Activated naive CD4-positive, alpha-beta T cell treated with anti-CD3 and anti-CD28 coated beads, Interleukin-2, amount 10 ng/mL, durations not matched to agents 7 days and 5 days (primary cell): ENCODE results near the gene TOX2.

Experiments used
- CTCF ChIA-PET: fragments of 350-600 bp; sonication (Branson Sonifier 250); formaldehyde crosslinking; loops from one replicate; lab custom pipeline; 2021; ENCODE audit warnings: antibody characterized with exemption; lab: Charles Lee
- DNase-seq: peaks from one replicate; pipeline ENCODE4 v3.0.0-alpha.2; 2020
- H3K27ac Mint-ChIP-seq: one replicate; pipeline ENCODE4 v1.8.0; 2021; ENCODE audit warnings: mild to moderate bottlenecking, moderate library complexity, mixed read lengths
- H3K27me3 Mint-ChIP-seq: one replicate; pipeline ENCODE4 v1.8.0; 2021; ENCODE audit warnings: mild to moderate bottlenecking, mixed read lengths
- H3K36me3 Mint-ChIP-seq: one replicate; pipeline ENCODE4 v1.8.0; 2021; ENCODE audit warnings: mixed read lengths
- H3K4me1 Mint-ChIP-seq: one replicate; pipeline ENCODE4 v1.8.0; 2021; ENCODE audit warnings: mixed read lengths
- H3K4me3 Mint-ChIP-seq: one replicate; pipeline ENCODE4 v1.8.0; 2021; ENCODE audit warnings: mild to moderate bottlenecking, moderate library complexity, mixed read lengths
- H3K9me3 Mint-ChIP-seq: one replicate; pipeline ENCODE4 v1.8.0; 2021; ENCODE audit warnings: mixed read lengths

The TOX2 gene

GRCh38 chr20:43909211-43909610 lies 5.4 kb upstream of the TOX2 start:
- CTCF ChIA-PET: interaction anchor here (0.8 to 1.1 kb wide), 2 partner anchors 65 to 70 kb away, joined by 3 to 4 read pairs; no protein-coding TSS in a partner anchor
- H3K9me3 Mint-ChIP-seq: peaks cover 29% of the 10 kb centered on the region
- H3K4me3 Mint-ChIP-seq: no peak overlapping the region
- no peak for DNase-seq
- peaks cover 6% of the 10 kb centered on the region for H3K4me1 Mint-ChIP-seq
- H3K27me3 Mint-ChIP-seq: peaks cover 44% of the 10 kb centered on the region
- no peak overlapping the region for H3K27ac Mint-ChIP-seq
- peaks cover 8% of the 10 kb centered on the region for H3K36me3 Mint-ChIP-seq

- Mint-ChIP-seq H3K4me3 (no peak overlapping the region), H3K27ac (no peak overlapping the region), H3K9me3 (peaks cover 29% of the 10 kb centered on the region), H3K4me1 (peaks cover 6% of the 10 kb centered on the region), H3K36me3 (peaks cover 8% of the 10 kb centered on the region), H3K27me3 (peaks cover 46% of the 10 kb centered on the region)
- no peak for DNase-seq
- CTCF ChIA-PET: interaction anchor here (1.1 kb wide), 1 partner anchor 65 kb away, joined by 3 read pairs; no protein-coding TSS in a partner anchor
These were observed 4.9 kb upstream of the TOX2 start for GRCh38 chr20:43909720-43910119.

GRCh38 chr20:43910564-43910963 lies 4.1 kb upstream of the TOX2 start:
- Mint-ChIP-seq H3K4me3 (no peak overlapping the region), H3K4me1 (peaks cover 11% of the 10 kb centered on the region), H3K27ac (no peak overlapping the region), H3K27me3 (peaks cover 50% of the 10 kb centered on the region), H3K9me3 (peaks cover 29% of the 10 kb centered on the region), H3K36me3 (peaks cover 8% of the 10 kb centered on the region)
- CTCF ChIA-PET: interaction anchor here (0.8 to 1.7 kb wide), 2 partner anchors 13 to 160 kb away, joined by 3 to 9 read pairs; no protein-coding TSS in a partner anchor
- no peak for DNase-seq

- DNase-seq: no peak
- Mint-ChIP-seq H3K27ac (no peak overlapping the region), H3K4me3 (no peak overlapping the region), H3K4me1 (peaks cover 11% of the 10 kb centered on the region), H3K9me3 (peaks cover 29% of the 10 kb centered on the region), H3K36me3 (peaks cover 8% of the 10 kb centered on the region), H3K27me3 (peaks cover 55% of the 10 kb centered on the region)
- CTCF ChIA-PET: interaction anchor here (0.8 to 1.7 kb wide), 2 partner anchors 12 to 160 kb away, joined by 3 to 9 read pairs; no protein-coding TSS in a partner anchor
These were observed 3.6 kb upstream of the TOX2 start for GRCh38 chr20:43911066-43911465.

GRCh38 chr20:43913291-43914025 lies 1.2 kb upstream of the TOX2 start:
- CTCF ChIA-PET: no interaction called here
- peaks cover 24% of the 10 kb centered on the region for H3K9me3 Mint-ChIP-seq
- peaks cover 19% of the 10 kb centered on the region for H3K4me1 Mint-ChIP-seq
- peaks cover 78% of the 10 kb centered on the region for H3K27me3 Mint-ChIP-seq
- peaks cover 8% of the 10 kb centered on the region for H3K36me3 Mint-ChIP-seq
- H3K27ac Mint-ChIP-seq: no peak overlapping the region
- peak overlapping the region; percentile 55 for H3K4me3 Mint-ChIP-seq
- no peak for DNase-seq

- peaks cover 83% of the 10 kb centered on the region for H3K27me3 Mint-ChIP-seq
- peak overlapping the region; percentile 73 for H3K4me3 Mint-ChIP-seq
- H3K36me3 Mint-ChIP-seq: peaks cover 8% of the 10 kb centered on the region
- DNase-seq: peak; percentile 41
- peak overlapping the region; percentile 15 for H3K27ac Mint-ChIP-seq
- peaks cover 19% of the 10 kb centered on the region for H3K4me1 Mint-ChIP-seq
- peaks cover 15% of the 10 kb centered on the region for H3K9me3 Mint-ChIP-seq
- CTCF ChIA-PET: no interaction called here
These were observed 790 bp downstream of the TOX2 start for GRCh38 chr20:43915211-43916072.

GRCh38 chr20:43916073-43916880 lies 1.6 kb downstream of the TOX2 start:
- CTCF ChIA-PET: interaction anchor here (0.9 kb wide), 1 partner anchor 165 kb away, joined by 4 read pairs; no protein-coding TSS in a partner anchor
- H3K27ac Mint-ChIP-seq: no peak overlapping the region
- peaks cover 21% of the 10 kb centered on the region for H3K4me1 Mint-ChIP-seq

GRCh38 chr20:43916881-43917371 lies 2.3 kb downstream of the TOX2 start:
- no peak for DNase-seq
- H3K4me1 Mint-ChIP-seq: peaks cover 27% of the 10 kb centered on the region
- CTCF ChIA-PET: interaction anchor here (0.9 kb wide), 1 partner anchor 166 kb away, joined by 4 read pairs; no protein-coding TSS in a partner anchor
- peaks cover 13% of the 10 kb centered on the region for H3K9me3 Mint-ChIP-seq
- H3K27me3 Mint-ChIP-seq: peaks cover 87% of the 10 kb centered on the region
- H3K36me3 Mint-ChIP-seq: peaks cover 8% of the 10 kb centered on the region
- H3K27ac Mint-ChIP-seq: no peak overlapping the region
- H3K4me3 Mint-ChIP-seq: no peak overlapping the region

More at GRCh38 chr20:43916073-43916880, 1.6 kb downstream of the TOX2 start:
- H3K4me3 Mint-ChIP-seq: no peak overlapping the region
- H3K9me3 Mint-ChIP-seq: peaks cover 15% of the 10 kb centered on the region
- peaks cover 8% of the 10 kb centered on the region for H3K36me3 Mint-ChIP-seq
- peaks cover 87% of the 10 kb centered on the region for H3K27me3 Mint-ChIP-seq
- no peak for DNase-seq

GRCh38 chr20:43917380-43917779 lies 2.7 kb downstream of the TOX2 start:
- Mint-ChIP-seq H3K4me3 (no peak overlapping the region), H3K4me1 (peaks cover 31% of the 10 kb centered on the region), H3K36me3 (peaks cover 6% of the 10 kb centered on the region), H3K27ac (no peak overlapping the region), H3K9me3 (peaks cover 10% of the 10 kb centered on the region), H3K27me3 (peaks cover 83% of the 10 kb centered on the region)
- CTCF ChIA-PET: no interaction called here
- no peak for DNase-seq

GRCh38 chr20:43919686-43920403 lies 5.2 kb downstream of the TOX2 start:
- Mint-ChIP-seq H3K27me3 (peaks cover 84% of the 10 kb centered on the region), H3K27ac (no peak overlapping the region), H3K4me1 (peaks cover 26% of the 10 kb centered on the region), H3K36me3 (no peaks in the 10 kb centered on the region), H3K9me3 (no peaks in the 10 kb centered on the region), H3K4me3 (no peak overlapping the region)
- DNase-seq: no peak
- CTCF ChIA-PET: no interaction called here

- CTCF ChIA-PET: interaction anchor here (0.8 kb wide), 1 partner anchor 108 kb away, joined by 3 read pairs; no protein-coding TSS in a partner anchor
- Mint-ChIP-seq H3K4me3 (no peak overlapping the region), H3K36me3 (no peaks in the 10 kb centered on the region), H3K27ac (no peak overlapping the region), H3K4me1 (peaks cover 29% of the 10 kb centered on the region), H3K9me3 (no peaks in the 10 kb centered on the region), H3K27me3 (peaks cover 83% of the 10 kb centered on the region)
- DNase-seq: no peak
These were observed 6.1 kb downstream of the TOX2 start for GRCh38 chr20:43920797-43921196.

GRCh38 chr20:43921227-43921780 lies 6.7 kb downstream of the TOX2 start:
- DNase-seq: no peak
- peaks cover 33% of the 10 kb centered on the region for H3K4me1 Mint-ChIP-seq
- CTCF ChIA-PET: interaction anchor here (0.8 kb wide), 1 partner anchor 108 kb away, joined by 3 read pairs; no protein-coding TSS in a partner anchor
- H3K27me3 Mint-ChIP-seq: peaks cover 79% of the 10 kb centered on the region
- H3K27ac Mint-ChIP-seq: no peak overlapping the region
- H3K4me3 Mint-ChIP-seq: no peak overlapping the region
- no peaks in the 10 kb centered on the region for H3K36me3 Mint-ChIP-seq
- no peaks in the 10 kb centered on the region for H3K9me3 Mint-ChIP-seq
